Erythroblast (primary cell): ENCODE data around the gene PRKCD.

Experiments used
- DNase-seq, 2 experiments: peaks; one replicate each; lab custom pipeline; 2025; lab: John Stamatoyannopoulos, UW
- GATA1 ChIP-seq: IDR thresholded peaks from 2 replicates; pipeline ENCODE4 v1.6.1; 2011; ENCODE audit warnings: low read depth, mild to moderate bottlenecking, control low read depth, low read length, moderate library complexity
- POLR2A ChIP-seq: IDR thresholded peaks from 2 replicates; pipeline ENCODE4 v1.6.1; 2011; ENCODE audit warnings: mild to moderate bottlenecking, low read length

The PRKCD gene

GRCh38 chr3:53155760-53156159, 5.2 kb upstream of the PRKCD start:
- no peak for DNase-seq
- no peak for TF ChIP-seq POLR2A

- TF ChIP-seq GATA1 (no peak), POLR2A (no peak)
- DNase-seq: no peak
These were observed 4.6 kb upstream of the PRKCD start for GRCh38 chr3:53156368-53156834.

- no peak for TF ChIP-seq POLR2A
- TF ChIP-seq GATA1: no peak
- DNase-seq: no peak
These were observed 2.9 kb upstream of the PRKCD start for GRCh38 chr3:53157974-53158580.

GRCh38 chr3:53158765-53159155, 2.2 kb upstream of the PRKCD start:
- TF ChIP-seq GATA1: no peak
- TF ChIP-seq POLR2A: no peak
- no peak for DNase-seq

- DNase-seq: no peak
- no peak for TF ChIP-seq GATA1
- TF ChIP-seq POLR2A: no peak
These were observed 1.6 kb upstream of the PRKCD start for GRCh38 chr3:53159156-53160060.

- DNase-seq: no peak
- no peak for TF ChIP-seq POLR2A
- no peak for TF ChIP-seq GATA1
These were observed 849 bp upstream of the PRKCD start for GRCh38 chr3:53160061-53160659.

- no peak for TF ChIP-seq POLR2A
- TF ChIP-seq GATA1: no peak
- peak; percentile 38 to 52 for DNase-seq
These were observed 426 bp downstream of the PRKCD start for GRCh38 chr3:53161450-53161819.

GRCh38 chr3:53161820-53162671, 1.0 kb downstream of the PRKCD start:
- peak; percentile 43 to 48 for DNase-seq

GRCh38 chr3:53162672-53163443, 1.8 kb downstream of the PRKCD start:
- no peak for DNase-seq
- TF ChIP-seq POLR2A (no peak), GATA1 (no peak)

More at GRCh38 chr3:53161820-53162671, 1.0 kb downstream of the PRKCD start:
- TF ChIP-seq POLR2A: no peak
- TF ChIP-seq GATA1: no peak

GRCh38 chr3:53163444-53164387, 2.7 kb downstream of the PRKCD start:
- no peak for TF ChIP-seq GATA1
- no peak for TF ChIP-seq POLR2A

GRCh38 chr3:53164911-53165310, 3.9 kb downstream of the PRKCD start:
- no peak for TF ChIP-seq POLR2A
- no peak for TF ChIP-seq GATA1
- no peak for DNase-seq

More at GRCh38 chr3:53163444-53164387, 2.7 kb downstream of the PRKCD start:
- DNase-seq: peak; percentile 17 to 29
